NCI-H2107 treated with DMSO at 0.1 percent for 48 hours (cell line): ENCODE measurements around the gene IL27RA.

Source experiments
- DNase-seq: peaks from one replicate; lab custom pipeline; 2025; ENCODE audit not compliant: unreplicated experiment; lab: John Stamatoyannopoulos, UW

The IL27RA gene

GRCh38 chr19:14031719-14032480 lies at the start of gene IL27RA:
Gene IL27RA (plus strand): TSS chr19:14031762. CDS start chr19:14031873, 111 bp downstream.
- peak; percentile 10 for DNase-seq

DNA sequence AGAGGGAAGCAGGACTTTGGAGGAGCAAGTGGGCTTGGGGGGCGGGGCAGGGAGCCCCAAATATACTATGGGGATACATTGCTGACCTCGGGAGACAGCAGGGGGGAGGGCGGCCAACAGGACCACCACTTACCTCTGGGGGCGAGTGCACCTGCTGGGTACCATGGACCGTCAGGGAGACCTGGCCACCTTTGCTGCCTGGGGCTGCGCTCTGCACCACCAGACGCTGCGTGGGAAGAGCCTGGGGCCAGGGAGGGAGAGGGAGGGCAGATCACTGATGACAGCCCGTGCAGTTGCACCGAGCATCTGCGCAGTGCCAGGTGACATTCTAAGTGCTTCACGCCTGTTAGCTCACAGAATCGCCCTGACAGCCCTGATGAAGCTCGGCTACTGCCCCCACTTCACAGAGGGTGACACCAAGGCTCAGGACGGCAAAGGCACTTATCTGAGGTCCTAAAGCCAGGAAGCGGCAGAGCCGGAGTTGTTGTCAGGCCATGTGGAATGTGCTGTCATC lies 49.5 kb upstream of the IL27RA start:
- DNase-seq = no peak

GRCh38 chr19:13982773-13983172 lies 48.8 kb upstream of the IL27RA start:
- DNase-seq = no peak

DNA sequence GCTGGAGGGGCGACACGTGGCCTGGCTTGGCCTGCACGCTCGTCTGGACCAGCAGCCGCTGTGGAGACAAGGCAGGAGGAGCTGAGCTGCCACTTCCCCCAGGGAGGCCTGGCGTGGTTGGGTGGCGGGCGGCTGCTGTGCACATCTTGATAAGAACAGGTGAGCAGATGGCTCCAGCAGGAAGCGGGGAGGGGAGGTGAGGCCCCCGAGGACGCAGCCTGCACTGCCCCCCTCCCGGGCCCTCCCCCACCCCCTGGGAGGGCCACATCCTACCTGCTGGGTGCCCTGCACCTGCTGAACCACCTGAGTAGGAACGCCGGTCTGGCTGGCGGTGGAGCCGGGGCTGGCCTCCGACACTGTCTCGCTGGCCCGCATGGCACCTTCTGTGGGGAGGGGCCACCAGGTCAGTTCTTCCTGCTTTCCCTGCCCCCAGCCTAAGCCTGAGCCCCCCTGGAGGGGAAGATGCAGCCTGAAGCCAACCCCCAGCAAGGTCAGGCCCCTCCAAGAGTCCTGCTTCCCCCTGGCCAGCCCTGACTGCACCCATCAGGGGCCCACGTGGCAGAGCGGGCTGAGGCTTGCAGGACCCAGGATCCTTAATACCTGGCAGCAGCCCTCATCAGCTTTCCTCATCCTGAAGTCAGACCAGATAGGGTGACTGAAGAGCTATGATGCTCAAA lies 48.2 kb upstream of the IL27RA start:
- DNase-seq = peak; percentile 63

DNA sequence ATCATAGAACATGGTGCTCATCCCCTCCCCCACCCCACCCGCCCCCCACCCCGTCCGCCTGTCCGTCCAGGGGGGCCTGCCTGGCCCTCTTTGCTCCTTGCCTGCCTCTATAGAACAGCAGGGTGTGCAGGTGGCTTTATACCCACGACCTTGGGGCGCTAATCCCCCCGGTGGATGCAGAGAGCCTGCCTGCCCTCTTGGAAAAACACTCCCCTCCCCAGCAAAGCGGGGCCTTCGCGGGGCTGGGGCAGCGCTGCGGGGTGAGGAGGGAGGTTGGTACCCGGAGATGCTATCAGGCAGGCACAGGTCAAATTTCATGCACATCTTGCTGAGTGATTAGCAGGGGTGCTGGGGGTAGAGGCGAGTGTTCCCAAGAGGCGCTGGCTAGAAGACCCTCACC lies 47.4 kb upstream of the IL27RA start:
- DNase-seq = no peak

DNA sequence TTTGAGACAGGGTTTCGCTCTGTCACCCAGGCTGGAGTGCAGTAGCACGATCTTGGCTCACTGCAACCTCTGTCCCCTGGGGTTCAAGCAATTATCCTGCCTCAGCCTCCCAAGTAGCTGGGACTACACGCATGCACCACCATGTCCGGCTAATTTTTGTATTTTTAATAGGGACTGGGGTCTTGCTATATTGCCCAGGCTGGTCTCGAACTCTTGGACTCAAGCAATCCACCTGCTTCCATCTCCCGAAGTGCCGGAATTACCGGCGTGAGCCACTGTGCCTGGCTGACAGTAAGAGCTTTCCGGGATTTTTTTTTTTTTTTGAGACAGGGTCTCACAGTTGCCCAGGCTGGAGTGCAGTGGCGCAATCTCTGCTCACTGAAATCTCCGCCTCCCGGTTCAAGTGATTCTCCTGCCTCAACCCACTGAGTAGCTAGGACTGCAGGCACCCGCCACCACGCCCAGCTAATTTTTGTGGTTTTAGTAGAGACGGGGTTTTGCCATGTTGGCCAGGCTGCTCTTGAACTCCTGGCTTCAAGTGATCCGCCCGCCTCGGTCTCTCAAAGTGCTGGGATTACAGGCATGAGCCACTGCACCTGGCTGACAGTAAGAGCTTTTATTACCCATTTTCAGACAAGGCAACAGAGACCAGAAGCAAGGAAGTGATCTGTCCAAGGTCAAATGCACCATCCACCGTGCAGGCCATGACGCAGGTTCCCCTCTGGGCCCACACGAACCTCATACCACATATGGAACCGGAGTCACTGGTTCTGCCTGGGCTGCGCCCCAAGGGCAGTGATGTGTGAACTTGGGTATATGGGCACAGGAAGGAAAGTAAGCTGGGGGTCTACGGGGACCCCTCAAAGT lies 46.5 kb upstream of the IL27RA start:
- DNase-seq = peak; percentile 37

GRCh38 chr19:13985771-13986347 lies 45.7 kb upstream of the IL27RA start:
- DNase-seq = peak; percentile 63

DNA sequence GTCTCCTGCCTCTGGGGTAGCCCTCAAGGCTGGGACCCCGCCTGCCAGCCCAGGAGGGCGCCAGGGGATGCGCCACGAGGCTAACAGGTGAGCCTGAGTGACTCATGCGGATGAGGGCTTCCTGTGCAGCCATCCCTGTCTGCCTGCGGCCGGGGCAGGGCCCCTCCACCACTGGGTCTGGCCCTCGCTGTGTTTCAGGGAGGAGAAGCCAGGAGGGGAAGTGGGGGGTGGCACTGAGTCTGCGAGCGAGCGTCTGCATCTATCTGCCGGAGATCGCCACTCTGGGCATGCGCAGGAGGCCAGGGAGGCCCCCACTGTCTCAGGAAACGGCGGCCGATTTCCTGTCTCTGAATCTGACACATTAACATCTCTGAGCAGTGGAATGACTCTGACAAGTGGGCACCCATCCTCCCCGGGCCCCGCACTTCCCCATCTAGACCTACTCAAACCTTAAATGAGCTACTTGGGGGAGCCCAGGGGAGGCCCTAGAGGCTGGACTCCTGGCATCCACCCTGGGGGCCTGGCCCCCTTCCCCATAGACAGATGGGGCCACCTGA lies 45.1 kb upstream of the IL27RA start:
- DNase-seq = peak; percentile 73

DNA sequence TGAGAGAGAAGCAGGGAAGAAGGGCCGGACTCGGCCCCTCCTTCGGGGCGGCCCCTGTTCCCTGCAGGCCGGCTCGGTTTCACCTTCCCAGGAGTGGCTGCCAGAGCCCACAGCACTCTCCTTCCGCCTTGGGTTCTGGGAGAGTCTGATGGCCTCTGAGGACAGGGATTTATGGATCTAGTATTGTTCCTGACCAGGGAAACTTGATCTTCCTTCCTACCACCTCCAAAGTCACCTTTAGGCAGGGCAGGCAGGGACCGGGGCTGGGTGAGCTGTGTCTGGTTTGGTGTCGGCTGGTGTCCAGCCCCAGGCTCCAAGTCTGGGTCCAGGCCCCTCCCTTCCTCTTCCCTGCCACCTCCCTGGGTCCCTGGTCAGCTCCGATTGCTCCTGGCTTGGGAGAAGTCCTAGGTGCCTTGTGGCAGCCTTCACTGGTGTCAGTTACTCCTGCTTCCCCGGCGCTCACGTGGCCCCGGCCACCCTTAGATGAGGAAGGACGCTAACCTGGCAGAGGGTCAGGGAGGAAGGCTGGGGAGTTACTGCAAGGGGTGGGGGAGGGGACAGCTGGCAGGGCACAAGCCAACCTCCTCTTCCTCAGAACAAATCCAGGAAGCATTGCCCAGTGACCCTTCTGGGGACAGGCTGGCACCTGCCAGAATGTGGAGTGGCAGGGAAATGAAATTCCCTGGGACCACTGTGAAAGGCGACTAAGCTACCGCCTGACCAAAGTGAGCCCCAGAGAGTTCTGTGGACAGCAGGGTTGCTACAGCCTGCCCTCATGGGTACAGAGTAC lies 44.3 kb upstream of the IL27RA start:
- DNase-seq = no peak

- DNase-seq = no peak
These were observed 42.1 kb upstream of the IL27RA start for GRCh38 chr19:13989487-13989886.

DNA sequence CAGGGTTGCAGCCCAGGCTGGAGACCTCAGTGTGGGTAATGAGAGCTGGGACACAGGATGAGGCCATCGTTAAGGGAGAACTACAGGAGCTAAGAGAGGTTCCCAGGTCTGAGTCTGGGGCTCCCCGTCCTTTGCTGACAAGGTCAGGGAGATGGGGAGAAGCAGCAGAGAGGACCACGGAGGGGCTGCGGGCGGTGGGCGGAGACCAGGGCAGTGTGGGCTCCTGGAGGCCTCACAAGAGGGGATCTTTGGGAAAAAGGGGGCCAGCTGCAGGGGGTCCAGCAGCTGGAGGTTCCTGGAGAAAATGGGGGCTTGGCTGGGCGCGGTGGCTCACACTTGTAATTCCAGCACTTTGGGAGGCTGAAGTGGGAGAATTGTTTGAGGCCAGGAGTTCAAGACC lies 41.5 kb upstream of the IL27RA start:
- no peak for DNase-seq

DNA sequence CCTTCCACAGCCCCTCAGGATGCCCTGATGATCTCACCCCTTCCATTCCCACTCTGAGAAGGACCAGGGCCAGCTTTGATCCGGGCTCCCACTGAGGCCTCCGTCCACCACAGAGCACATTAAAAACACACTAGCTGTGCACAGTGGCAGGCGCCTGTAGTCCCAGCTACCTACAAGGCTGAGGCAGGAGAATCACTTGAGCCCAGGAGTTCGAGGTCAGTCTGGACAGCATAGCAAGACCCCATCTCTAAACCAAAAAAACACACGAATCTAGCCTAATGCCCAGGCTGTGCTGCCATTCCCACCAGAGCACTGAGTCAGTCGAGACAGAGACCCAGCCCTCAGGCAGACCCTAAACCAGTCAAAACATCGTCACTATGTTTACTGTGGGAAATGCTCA lies 39.5 kb upstream of the IL27RA start:
- DNase-seq = no peak

DNA sequence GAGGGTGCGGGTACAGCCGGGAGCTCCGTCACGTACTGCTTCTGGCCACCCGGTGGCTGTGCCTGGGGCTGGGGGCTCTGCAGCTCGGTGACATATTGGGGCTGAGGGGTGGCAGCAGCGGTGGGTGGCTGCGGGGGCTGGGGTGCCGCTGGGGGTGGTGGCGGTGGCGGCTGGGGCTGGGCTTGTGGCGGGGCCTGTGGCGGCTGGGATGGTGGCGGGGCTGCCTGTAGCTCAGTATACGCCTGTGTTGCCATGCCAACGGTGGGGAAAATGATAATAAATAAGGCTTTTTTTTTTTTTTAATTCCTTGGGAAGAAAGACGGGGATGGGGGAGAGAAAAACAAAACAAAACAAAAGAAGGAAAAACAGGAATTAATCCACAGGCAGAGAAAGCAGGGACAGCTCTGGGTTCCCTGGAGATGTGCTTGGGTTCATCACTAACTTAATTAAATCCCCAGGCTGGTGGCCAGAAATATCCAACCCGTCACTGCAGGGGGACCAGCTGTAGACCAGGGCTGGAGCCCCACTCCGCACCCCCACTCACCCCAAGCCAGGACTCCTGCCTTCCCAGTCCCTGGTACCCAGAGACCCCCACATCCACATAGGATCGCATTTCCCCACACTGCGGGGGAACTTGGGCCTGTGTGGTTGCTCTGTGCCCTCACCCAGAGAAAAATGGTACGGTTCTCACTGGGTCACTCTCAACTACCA lies 37.8 kb upstream of the IL27RA start:
- DNase-seq = no peak

DNA sequence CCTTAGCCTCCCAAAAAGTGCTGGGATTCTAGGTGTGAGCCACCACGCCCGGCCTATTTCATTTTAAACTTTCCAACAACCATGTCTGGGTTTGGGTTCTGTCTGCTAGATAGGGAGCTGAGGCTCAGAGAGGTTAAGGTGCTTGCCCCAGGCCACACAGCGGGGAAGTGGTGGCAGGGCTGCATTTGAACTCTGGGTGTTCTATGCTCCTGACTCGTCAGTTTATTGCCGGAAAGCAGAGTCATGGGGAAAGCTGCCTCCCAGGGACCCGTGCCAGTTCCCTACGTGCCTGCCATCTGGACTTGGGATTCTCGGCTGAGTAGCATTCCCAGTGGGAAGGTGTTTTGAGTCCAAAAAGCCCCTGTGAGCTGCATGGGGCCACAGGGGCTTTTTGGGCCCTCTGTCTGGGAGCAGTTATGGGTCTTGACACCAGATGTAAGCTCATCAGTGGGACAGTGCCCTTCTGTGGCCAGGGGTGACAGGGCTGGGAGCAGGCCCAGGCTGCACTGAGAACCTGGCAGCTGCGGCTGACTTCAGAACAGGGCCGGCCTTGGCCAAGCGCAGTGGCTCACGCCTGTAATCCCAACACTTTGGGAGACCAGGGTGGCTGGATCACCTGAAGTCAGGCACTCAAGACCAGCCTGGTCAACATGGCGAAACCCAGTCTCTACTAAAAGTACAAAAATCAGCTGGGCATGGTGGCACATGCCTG lies 36.4 kb upstream of the IL27RA start:
- DNase-seq = no peak

DNA sequence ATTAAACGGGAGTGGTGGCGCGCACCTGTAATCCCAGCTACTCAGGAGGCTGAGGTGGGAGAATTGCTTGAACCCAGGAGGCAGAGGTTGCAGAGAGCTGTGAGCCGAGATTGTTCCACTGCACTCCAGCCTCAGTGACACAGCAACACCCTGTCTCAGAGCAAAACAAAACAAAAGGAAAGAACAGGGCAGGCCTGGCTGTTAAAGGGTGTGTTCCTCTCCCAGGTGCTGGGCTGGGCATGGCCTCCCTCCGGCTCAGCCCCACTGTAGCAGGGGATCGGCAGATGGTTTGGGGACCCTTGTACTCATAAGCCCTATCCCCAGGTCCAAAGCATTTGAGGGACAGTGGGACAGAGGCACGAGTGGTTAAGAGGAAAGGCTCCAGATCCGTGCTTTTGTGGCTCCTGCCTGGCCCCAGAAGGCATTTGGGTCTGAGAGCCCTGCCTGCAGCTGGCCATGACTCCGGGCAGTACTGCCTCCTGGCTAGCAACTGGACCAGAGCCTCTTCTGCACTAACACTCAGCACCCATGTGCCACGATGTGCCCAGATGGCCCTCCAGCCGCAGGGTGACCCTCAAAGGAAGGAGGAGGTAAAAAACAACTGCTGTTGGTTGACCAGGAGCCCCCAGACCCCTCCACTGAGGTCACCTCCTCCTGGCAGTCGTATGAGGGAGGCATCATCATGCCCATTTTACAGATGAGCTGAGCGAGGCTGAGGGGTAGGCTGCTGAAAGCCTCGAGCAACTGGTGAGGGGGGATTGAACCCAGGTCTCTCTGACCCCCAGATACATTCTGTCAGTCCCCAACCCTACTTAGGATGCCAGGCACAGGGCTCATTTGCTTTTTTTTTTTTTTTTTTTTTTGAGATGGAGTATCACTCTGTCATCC lies 35.4 kb upstream of the IL27RA start:
- no peak for DNase-seq

DNA sequence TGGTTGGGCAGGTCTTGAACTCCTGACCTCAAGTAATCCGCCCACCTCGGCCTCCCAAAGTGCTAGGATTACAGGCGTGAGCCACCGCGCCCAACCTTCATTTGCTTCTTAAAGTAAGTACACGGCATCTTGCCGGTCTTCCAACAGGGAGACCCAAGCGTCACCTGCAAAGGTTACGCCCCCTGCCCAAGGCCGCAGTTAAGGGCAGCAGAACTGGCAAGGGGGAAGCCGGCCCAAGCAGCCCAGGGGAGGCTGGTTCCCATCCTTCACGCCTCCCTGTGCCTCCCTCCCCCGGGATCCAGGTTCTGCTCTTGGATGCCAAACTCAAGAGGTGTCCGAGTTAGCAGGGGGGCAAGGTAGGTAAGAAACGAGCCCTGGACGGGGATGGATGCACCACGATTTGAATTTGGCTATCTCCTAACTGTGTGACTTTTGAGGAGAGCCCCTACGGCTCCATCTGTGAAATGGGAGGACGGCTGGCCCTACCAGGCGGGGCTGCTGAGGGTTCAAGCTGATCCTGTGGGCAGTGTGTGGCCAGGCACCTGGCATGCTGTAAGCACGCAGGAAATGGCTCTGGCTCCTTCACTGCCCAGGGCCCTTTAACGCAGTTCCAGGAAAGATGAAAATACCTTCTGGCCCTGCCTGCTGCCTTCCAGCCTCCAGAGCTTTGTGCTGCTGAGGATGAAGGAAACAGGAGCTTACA lies 34.5 kb upstream of the IL27RA start:
- no peak for DNase-seq

DNA sequence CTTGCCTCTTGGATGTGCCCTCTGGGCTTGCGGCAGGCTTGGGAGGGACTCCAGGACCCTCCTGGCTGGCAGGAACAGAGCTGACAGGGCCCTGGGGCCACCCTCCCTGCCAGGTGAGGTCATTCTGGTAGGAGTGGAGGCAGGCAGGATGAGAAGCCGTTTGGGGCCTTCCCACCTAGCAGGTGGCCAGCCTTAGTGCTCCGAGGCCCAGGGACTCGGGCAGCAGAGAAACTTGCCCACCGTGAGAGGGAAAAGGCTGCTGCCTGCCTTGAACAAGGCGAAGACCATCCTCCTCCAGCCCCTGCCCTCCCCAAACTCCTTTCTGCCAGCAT lies 34.0 kb upstream of the IL27RA start:
- DNase-seq = no peak
